GM18517 (cell line): Measurements from ENCODE around the gene DAAM2.

Source experiments
- ATAC-seq: cut with Tn5 transposase; IDR thresholded peaks from one replicate; pipeline ENCODE4 v1.9.1; 2021; ENCODE audit warnings: mild to moderate bottlenecking, moderate library complexity; ENCODE audit not compliant: unreplicated experiment

Gene DAAM2

DNA sequence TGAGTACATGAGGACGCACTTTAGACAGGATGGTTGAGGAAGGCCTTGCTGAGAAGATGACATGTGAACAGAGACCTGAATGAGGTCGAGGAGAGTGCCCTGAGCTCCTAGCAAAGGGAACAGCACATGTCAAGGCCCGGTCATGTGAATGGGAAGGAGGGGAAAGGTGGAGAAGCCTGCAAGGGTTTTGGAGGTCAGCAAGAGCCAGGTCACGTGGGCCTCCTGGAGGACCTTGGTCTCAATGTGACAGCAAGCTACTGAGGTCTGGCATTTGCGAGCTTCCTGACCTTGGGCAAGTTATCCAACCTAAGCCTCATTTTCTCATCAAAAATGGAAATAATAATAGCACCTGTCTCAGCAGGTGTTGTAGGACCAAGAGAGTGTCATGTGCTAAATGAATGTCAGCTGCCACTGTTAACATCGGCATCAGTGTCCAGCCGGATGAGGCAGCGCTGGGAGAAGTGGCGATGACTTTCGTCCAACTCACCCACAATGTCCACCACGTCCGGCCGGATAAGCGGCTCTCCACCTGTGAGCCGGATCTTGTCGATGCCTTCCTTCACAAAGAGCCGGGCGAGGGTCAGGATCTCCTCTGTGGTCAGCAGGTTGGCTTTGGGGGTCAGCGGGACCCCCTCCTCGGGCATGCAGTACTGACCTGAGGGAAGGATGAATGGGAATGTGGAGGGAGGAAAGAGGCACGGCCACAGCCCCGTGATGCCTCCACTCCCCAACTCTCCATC, 133.2 kb downstream of the DAAM2 start:
- no peak for ATAC-seq

DNA sequence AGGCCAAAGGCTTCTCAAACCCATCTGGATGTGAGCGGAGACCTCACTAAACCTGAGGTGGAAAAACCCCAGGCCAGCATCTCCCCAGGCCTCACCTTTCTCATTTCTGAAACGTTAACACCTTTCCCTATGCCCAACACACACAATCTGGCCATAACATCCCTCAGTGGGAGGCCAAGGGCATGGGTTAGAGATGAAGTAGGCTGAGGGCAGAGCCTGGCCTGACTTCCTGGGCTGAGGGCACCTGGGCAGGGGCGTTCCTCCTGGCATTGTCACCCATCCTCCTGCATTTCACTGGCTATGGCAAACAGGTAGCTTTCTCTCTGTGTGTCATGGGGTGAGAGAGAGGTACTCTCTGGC, 133.7 kb downstream of the DAAM2 start:
- ATAC-seq = no peak

DNA sequence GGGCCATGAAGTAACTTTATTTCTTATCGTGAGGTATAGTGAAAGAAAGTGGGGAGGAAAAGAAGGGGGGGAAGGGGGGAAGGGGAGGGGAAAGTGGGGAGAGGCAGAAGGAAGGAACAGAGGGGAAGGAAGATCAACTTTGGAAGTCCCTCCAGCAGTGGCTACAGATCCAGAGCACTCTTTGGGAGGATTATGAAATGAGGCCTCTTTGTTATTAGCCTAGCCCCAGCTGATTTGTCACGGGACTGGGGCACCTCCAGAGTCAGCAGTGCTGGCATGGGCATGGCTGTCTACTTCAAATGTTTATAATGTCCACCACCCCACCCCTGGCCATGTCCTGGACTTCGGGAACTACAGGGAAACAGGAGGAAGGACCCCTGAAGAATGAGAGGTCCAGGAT, 134.5 kb downstream of the DAAM2 start:
- ATAC-seq = no peak

DNA sequence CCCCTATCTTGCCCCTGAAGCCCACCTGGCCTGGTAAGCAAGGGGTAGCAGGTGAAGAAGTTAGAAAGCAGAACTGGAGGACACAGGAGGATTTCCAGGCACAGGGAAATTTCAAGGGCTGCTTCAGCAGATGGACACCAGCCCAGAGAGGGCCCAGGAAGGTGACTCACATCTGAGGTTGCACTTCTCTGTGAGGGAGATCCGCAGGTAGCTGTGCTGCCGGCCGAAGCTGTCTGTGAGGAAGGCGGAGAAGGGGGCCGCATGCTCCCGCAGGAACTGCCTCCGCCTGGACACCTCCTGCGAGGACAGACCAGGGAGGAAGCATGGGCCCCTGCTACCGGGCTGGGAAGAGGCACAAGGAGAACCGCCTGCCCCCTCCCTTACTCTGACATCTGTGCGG, 135.0 kb downstream of the DAAM2 start:
- no peak for ATAC-seq

DNA sequence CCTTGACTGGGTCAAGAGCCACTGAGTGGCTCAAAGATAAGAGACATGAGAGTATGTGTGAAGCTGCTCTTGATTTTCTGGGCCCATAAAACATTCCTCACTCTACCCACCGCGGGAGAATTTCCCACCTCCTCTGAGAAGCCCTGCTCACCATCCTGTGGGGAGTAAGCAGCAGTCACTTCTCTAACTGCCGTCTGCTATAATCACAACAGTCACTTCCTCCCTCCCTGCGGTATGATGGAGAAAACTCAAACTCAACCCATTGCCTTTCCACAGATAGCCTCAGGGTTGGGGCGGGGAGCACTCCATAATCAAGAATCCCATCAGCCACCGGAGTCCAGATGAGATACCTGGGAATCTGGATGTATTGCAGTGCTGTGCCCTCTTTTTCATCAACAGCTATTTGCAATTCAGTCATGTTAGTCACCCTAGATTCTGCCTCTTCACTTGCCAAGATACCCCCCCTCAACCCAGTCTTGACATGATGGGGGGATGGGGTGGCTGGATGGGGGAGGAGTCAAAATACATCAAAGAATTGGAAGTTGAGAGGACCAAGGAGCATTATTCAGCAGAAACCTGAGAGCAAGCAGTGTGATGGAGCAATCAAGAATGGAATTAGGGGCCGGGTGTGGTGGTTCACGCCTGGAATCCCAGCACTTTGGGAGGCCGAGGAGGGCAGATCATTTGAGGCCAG, 137.0 kb downstream of the DAAM2 start:
- no peak for ATAC-seq

DNA sequence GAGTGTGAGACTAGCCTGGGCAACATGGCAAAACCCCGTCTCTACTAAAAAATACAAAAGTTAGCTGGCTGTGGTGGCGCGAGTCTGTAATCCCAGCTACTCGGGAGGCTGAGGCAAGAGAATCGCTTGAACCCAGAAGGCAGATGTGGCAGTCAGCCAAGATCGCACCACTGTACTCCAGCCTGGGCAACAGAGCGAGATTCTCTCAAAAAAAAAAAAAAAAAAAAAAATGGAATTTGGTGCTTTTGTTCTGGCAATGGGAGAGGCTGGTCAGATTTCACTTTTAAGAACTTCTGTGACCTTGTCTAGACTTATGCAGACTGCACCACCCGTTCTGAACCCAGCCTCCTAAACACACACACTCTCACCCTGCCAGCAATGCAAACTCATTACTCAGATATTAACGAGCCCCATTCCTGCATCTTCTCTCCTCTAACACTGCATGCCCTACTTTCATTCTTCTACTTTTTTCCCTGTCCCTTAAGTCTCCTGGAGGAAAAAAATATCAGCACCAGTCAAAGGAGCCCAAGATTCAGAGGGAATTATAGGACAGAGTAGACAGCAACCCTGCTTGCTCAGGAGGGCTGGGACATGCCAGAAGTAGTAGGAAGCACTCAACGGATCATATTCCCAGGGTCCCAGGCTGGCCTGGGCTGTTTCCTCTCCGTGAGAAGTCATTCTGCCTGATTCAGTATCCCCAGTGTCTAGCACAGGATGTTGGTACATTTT, 137.7 kb downstream of the DAAM2 start:
- no peak for ATAC-seq

DNA sequence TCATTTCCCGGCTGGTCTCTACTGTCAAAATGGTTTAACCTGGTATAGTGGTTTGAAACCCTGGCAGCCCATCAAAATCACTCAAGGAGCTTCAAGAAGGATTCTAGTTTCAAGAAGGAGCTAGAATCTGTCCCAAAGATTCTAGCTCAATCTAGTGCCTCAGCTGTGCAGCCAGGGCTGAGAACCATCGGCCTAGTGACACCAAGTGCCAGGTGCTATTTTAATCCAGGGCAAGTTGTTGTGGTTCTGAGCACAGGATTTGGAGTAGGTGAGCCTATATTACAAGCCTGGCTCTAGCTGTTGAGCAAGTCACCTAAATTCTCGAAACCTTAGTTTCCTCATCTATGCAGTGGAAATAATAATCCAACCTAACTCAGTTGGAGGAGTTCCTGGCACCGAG, 138.4 kb downstream of the DAAM2 start:
- ATAC-seq = no peak

DNA sequence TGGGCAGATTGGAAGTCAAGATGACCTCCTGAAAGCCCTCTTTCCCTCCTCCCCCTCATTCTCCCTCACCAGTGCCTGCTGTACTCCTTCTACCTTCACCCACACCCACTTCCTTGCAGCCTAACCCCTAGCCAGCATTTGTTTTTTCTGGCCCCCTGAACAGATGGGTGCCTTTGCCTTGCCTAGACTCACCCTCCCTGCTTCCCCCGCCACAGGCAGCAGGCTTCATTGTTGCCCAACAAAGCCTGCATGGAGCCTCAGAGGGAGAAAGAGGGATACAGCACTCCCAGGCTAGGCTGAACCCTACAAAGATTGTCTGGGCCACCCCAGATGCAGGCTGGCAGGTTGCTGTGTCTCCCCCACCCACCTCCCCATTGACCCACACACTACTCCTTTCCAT, 139.4 kb downstream of the DAAM2 start:
- no peak for ATAC-seq

DNA sequence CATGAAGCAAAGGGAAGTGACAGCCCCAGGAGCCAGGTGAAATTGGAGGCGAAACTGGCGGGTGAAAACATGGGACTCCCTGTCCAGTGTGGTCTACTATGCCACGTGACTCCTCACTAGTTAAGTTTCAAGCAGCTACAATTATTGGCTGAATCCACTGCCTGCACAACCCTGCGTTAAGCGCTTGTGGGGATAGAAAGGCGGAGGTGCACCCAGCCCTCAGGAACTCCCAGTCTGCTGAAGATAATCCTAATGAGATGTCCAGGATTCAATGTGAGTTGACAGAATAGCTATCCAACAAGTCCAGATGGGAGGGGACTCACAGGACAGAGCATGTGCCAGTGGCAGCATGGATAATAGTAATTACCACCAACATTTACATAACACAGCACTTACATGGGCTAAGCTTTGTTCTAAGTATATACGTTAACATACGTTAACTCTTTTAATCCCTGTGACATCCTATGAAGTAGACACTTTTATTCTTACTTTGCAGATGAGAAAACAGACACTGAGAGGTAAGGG, 140.3 kb downstream of the DAAM2 start:
- no peak for ATAC-seq

DNA sequence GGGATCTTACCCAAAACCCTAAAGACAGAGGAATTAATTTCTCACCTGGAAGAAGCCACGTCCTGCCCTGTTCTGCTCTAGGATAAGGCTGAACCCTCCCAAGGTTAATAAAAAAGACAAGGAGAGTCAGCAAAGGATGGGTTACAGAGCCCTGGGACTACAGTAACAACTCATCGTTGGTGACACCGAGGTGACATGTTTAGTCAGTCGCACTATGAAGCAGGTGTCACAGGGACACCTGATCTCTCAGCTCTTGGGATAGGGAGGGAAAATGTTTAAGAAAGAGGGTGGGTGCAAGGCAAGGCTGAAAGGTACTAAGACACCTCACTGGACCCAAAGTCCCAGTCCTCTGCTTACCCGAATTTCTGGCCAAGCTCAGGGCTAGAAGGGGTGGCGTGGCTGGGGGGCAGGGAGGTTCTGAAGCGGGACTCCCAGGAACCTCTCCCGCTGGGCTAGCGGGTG, 141.5 kb downstream of the DAAM2 start:
- ATAC-seq = no peak

DNA sequence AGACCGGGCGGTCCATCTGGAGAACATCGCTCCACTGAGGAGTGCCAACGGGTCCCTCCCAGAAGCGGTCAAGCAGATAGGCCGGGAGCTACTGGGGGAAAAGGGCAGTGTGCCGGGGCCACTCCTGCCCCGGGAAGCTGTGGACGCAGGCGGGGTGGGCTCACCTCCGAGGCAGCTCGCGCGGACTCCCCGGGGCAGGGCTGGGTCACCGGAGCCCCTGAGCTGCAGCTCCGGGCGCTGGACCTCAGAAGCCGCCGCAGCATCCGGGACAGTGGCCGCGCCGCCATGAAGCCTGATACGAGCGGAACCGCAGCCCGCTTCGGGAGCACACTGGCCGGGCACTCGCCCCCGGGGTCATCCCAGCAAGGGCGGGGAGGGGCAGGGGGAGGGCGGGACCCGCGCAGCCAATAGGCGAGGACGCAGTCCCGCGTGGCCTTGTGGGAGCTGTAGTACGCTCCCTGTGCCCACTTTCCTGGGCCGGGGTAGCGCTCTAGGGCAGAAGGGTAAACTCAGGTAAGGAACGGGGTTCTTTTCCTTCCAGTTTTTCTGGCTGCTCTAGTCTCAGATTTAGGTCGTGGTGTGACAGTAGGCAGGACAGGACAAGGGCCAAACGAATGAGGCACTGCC, 142.1 kb downstream of the DAAM2 start, which contains the start of gene MOCS1:
Gene MOCS1, minus strand, starts transcription at position 332 of the 627 bp plus-strand sequence. Its CDS starts 45 bp downstream, at position 287.
- ATAC-seq = no peak

DNA sequence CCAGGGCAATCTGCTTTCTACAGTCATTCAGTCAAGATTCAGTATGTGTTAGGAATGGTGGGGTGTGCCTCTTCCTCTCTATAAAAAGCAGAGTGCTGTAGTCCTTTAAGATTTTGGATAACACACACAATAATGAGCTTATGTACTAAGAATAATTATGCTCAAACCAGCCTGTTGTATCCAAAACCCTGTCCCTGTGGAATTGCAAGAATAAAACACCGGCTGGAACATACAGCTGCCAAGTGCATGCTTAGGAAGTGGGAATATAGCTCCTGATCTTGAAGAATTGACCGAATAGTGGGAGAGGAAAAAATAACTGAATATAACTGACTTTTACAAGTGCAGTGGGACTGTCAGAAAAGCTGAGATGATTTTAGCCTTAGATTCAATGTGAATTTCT, 143.1 kb downstream of the DAAM2 start:
- ATAC-seq = no peak

DNA sequence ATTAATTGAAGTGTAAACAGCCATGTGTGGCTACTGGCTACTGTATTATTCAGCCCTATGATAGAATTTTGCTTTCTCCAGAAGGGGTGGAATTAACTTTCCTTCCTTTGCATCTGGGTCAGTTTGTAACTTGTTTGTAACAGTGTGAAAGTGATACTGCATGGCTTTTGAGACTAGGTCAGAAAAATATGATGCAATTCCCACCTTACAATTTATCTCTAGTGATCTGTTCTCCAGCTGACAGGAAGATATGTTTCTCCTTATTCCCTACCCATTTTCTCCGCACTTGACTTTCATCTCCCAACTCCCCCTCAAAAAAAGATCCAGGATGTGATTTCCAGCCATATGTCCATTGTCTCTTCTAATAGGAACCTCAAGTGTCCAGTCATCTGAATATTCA, 144.7 kb downstream of the DAAM2 start:
- ATAC-seq = no peak

DNA sequence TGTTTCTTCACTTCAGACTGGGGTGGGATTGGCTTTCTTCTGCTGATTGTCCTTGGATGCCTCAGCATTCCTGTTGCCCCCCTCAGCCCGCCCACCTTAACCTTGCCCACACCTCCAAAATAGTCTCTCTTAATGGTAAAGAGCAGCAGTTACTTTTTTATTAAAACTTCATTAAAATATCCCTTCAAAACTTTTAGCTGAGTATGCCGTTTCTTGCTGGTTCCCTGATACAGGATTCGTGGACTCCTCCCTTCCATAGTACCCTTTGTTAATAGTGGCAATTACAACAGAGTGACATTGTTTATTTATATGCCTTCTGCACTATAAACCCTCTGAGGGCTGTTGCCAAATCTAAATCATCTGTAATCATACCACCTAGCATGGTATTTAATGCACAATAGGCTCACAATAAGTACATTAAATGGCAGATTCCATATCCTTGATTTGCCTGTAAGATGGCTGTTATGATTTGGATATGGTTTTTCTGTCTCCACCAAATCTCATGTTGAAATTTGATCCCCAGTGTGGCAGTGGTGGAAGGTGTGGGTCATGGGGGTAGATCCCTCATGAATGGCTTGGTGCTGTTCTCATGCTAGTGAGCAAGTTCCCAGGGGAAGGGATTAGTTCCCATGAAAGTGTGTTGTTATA, 145.6 kb downstream of the DAAM2 start:
- no peak for ATAC-seq

DNA sequence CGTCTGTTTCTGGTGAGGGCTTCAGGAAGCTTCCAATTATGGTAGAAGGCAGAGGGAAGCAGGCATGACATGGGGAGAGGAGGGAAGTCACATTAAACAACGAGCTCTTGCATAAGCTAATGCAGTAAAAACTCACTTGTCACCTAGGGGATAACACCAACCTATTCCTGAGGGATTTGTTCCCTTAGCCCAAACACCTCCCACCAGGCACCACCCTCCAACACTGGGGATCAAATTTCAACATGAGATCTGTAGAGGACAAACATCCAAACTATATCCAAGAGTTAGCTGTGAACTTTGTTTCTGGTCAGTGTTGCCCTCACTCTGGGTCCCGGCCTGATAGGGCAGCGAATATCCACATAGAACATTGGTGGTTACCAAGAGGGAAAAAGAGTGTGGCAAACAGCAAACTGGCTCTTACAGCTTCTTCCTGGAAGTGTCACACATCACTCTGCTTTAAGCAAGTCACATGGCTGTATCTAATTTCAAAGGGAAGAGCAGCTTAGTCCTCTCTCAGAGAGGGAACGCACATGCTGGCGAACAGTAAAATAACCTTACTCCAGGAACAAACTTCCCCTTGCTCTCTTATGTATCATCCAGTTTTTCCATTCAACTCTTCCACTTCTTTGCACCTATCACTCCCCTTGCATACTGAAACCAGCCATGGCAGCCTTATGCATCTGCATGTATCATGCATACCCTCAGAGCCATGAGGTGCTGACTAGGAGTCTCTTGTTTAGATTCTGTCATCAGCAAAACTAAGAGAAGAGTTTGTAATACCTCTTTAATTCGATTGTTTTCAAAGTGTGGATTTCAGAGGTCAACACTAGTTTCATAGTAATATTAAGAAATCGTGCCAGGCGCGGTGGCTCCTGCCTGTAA, 146.8 kb downstream of the DAAM2 start:
- ATAC-seq = no peak

DNA sequence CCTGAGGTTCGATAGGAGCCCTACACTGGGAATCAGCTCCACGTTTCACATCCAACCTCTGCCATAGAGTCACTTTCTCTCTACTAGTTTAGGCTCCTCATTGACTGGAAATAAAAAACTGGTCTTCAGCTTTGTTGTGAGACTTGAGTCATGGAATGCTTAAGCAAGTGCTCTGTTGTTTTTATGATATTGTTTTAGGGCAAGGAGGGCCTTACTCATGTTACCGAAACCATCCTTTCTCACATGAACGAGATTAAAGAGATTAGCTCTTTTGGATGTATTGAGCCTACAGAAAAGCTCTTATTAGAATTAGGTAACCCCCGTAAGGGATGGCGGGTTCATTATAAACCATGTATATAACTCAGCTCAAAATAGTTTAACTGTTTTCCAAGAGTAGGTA, 149.0 kb downstream of the DAAM2 start:
- ATAC-seq = no peak

DNA sequence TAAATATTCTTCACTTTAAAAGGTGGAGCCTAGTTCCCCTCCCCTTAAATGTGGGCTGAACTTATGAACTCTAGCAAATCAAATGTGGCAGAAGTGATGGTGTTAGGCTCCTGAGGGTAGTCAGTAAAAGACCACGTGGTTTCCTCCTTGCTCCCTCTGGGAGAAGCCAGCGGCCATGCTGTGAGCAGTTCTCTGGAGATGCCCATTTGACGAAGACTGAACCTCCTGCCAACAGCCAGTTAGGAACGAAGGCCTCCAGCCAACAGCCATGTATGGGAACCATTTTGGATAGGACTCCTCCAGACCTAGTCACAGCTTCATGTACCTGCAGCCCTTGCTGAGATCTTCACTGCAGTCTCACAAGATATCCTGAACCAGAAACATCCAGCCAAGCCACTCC, 149.6 kb downstream of the DAAM2 start:
- no peak for ATAC-seq

DNA sequence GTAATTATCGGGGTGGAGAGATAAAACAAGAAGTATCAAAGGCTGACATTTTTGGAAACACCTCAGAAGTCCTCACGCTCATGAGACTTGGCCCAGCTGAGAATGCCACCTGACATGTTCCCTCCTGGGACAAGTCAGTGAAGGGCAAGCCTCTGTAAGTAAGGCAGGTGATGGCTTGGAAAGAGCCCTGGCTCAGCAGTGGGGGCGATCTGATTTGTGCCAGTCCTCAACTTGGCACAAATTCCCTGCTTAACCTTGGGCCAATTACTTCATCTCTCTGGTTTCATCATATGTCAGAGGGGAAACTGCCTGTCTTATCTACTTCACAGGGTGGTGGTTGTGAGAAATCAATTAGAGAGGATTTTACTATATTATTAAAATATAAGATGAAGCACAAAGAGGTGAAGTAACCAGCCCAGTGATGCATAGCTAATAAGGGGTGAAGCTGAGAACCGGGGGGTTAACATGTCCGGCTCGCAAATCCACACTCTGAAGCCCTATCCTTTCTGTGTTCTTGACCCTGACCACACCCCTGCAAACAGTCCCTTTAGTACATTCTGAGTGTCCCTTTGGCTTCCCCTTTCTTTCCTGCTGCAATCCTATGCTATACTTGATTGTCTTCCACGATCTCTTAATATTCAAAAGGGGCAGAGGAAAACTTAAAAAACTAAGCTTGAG, 150.9 kb downstream of the DAAM2 start:
- ATAC-seq = no peak

DNA sequence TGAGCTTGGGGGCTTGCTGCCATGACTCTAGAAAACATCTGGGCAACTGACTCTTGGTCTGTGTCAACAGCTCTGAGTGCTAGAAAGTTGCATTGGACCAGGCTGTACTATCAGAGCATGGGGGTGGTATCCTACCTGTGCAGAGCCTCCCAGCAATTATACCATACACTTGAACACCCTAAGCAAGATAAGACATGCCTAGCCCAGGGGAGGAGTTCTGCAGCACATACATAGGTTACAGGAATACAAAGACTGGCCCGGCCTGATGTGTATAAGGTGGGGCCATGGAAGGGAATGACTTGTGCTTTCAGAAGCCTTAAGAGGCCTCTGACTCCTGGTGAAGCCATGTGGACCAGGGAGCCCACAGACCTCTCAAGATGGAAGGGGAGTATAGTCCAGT, 153.4 kb downstream of the DAAM2 start:
- ATAC-seq = no peak
